ENCODE results near the gene PLA2G6. TPM values are rescaled to one million over a fixed set of nuclear protein-coding genes. Genes with fewer than 3 reads are reported as not detected.

Gene PLA2G6
- total RNA-seq, 1 experiment from 2014 or later = 39.8 TPM

GRCh38 chr22:38098410-38099249, 83.0 kb downstream of the PLA2G6 start:
- Histone ChIP-seq H2AFZ (no peak overlapping the region), H3K36me3 (ENCODE audit: low read depth) (no peaks in the 10 kb centered on the region), H4K20me1 (ENCODE audit: insufficient read depth) (no peaks in the 10 kb centered on the region), H3K4me3 (no peak overlapping the region), H3K27me3 (ENCODE audit: insufficient read depth, low read depth) (no peaks in the 10 kb centered on the region), H3K79me2 (ENCODE audit: low read depth) (no peaks in the 10 kb centered on the region), H3K9me3 (ENCODE audit: insufficient read depth, low read depth) (no peaks in the 10 kb centered on the region), H3K4me2 (no peak overlapping the region), H3F3A (ENCODE audit: insufficient read depth, low read depth) (0 out of 2 replicates have a peak, but pooled peaks cover 10% of the 10 kb centered on the region), H3K4me1 (replicated peaks; ENCODE audit: insufficient read depth) (no peaks in the 10 kb centered on the region), H3K27ac (no peak overlapping the region), H3K9me2 (ENCODE audit: insufficient read depth) (no peaks in the 10 kb centered on the region)
- intact Hi-C loops (cut with micrococcal nuclease; ENCODE audit: unreplicated experiment) = no loop called here
- no peak for DNase-seq
- TF ChIP-seq EZH2 (IDR thresholded peaks at IDR 0.05; ENCODE audit: low read depth) (no peak), CTCF (conservative IDR thresholded peaks at IDR 0.05) (no peak)
- ChIA-PET CTCF (interaction anchor here (1.2 kb wide), 1 partner anchor 120 kb away, joined by 4 read pairs; no protein-coding TSS in a partner anchor), POLR2A (ENCODE audit: unreplicated experiment) (no interaction called here)
- no TSS peak for BruUV-seq (replicated peaks)

- Histone ChIP-seq H3K4me1 (replicated peaks; ENCODE audit: insufficient read depth) (no peaks in the 10 kb centered on the region), H3K27ac (no peak overlapping the region), H3K36me3 (ENCODE audit: low read depth) (no peaks in the 10 kb centered on the region), H3F3A (ENCODE audit: insufficient read depth, low read depth) (peaks cover 11% of the 10 kb centered on the region; the same call in 1 of the 2 replicates), H3K4me3 (no peak overlapping the region), H2AFZ (no peak overlapping the region), H3K4me2 (no peak overlapping the region), H3K9me3 (ENCODE audit: insufficient read depth, low read depth) (no peaks in the 10 kb centered on the region), H3K79me2 (ENCODE audit: low read depth) (no peaks in the 10 kb centered on the region), H3K9me2 (ENCODE audit: insufficient read depth) (no peaks in the 10 kb centered on the region), H3K27me3 (ENCODE audit: insufficient read depth, low read depth) (no peaks in the 10 kb centered on the region), H4K20me1 (ENCODE audit: insufficient read depth) (no peaks in the 10 kb centered on the region)
- no peak for DNase-seq
- intact Hi-C loops (cut with micrococcal nuclease; ENCODE audit: unreplicated experiment) = no loop called here
- ChIA-PET CTCF (no interaction called here), POLR2A (ENCODE audit: unreplicated experiment) (no interaction called here)
- BruUV-seq (replicated peaks) = no TSS peak
- TF ChIP-seq CTCF (conservative IDR thresholded peaks at IDR 0.05) (no peak), EZH2 (IDR thresholded peaks at IDR 0.05; ENCODE audit: low read depth) (no peak)
Measured at GRCh38 chr22:38097557-38098409, 83.8 kb downstream of the PLA2G6 start.

GRCh38 chr22:38097058-38097457, 84.6 kb downstream of the PLA2G6 start:
- no peak overlapping the region for H3K4me3 ChIP-seq
- peaks cover 9% of the 10 kb centered on the region; the same call in 1 of the 2 replicates for H3F3A ChIP-seq (ENCODE audit: insufficient read depth, low read depth)
- no peak for DNase-seq
- H3K27me3 ChIP-seq (ENCODE audit: insufficient read depth, low read depth) = no peaks in the 10 kb centered on the region
- no peak overlapping the region for H3K4me2 ChIP-seq
- no peaks in the 10 kb centered on the region for H3K9me2 ChIP-seq (ENCODE audit: insufficient read depth)
- ChIA-PET CTCF (no interaction called here), POLR2A (ENCODE audit: unreplicated experiment) (no interaction called here)
- H4K20me1 ChIP-seq (ENCODE audit: insufficient read depth) = no peaks in the 10 kb centered on the region
- H2AFZ ChIP-seq = no peak overlapping the region
- BruUV-seq (replicated peaks) = no TSS peak
- no peaks in the 10 kb centered on the region for H3K4me1 ChIP-seq (replicated peaks; ENCODE audit: insufficient read depth)
- intact Hi-C loops (cut with micrococcal nuclease; ENCODE audit: unreplicated experiment) = no loop called here
- H3K9me3 ChIP-seq (ENCODE audit: insufficient read depth, low read depth) = no peaks in the 10 kb centered on the region
- H3K79me2 ChIP-seq (ENCODE audit: low read depth) = no peaks in the 10 kb centered on the region
- TF ChIP-seq CTCF (conservative IDR thresholded peaks at IDR 0.05) = no peak
- TF ChIP-seq EZH2 (IDR thresholded peaks at IDR 0.05; ENCODE audit: low read depth) = no peak
- no peak overlapping the region for H3K27ac ChIP-seq
- H3K36me3 ChIP-seq (ENCODE audit: low read depth) = no peaks in the 10 kb centered on the region
